ENCODE results near the gene RXRA. TPM values are rescaled to one million over a fixed set of nuclear protein-coding genes. Genes with fewer than 3 reads are reported as not detected.

RXRA gene
- total and polyA plus RNA-seq, 2 donors (not counting 3 experiments of a cell fraction or from before 2014, with no cell fraction given), result 15.4 to 37.4 TPM

DNA sequence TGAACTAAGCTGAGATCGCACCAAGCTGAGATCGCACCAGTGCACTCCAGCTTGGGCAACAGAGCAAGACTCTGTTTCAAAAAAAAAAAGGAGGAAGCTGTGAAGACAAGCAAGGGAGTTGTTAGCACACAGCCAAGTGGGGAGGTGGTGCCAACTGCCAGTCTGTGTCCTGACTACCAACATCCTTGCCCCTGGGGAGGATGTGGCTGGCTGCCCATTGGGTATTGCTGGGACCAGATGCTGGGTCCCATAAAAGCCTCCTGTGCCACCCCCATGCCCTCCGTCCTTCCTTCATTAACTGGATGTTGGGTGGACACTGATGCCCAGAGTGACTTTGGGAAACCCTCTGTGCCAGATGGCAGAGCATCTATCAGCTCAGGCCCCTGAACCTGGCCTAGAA, 158.2 kb downstream of the RXRA start:
- no TSS peak for BruUV-seq (replicated peaks)
- H4K20me1 ChIP-seq (replicated peaks; ENCODE audit: control insufficient read depth, extremely low read depth, insufficient read depth, low read length), result no peaks in the 10 kb centered on the region

More for the DNA sequence above, 158.2 kb downstream of the RXRA start:
- Histone ChIP-seq H3K9me1 (replicated peaks; ENCODE audit: control insufficient read depth, extremely low read depth, insufficient read depth, low read length) (no peaks in the 10 kb centered on the region), H3K4me3 (replicated peaks in 1 of 3; ENCODE audit: insufficient read depth in 1 of 3, low read depth in 1 of 3, low read length in 3 of 3) (no peak overlapping the region), H3K4me1 (ENCODE audit: control insufficient read depth, extremely low read depth, insufficient read depth, low read length) (no peaks in the 10 kb centered on the region), H3K36me3 (ENCODE audit: control insufficient read depth in 2 of 2, extremely low read depth in 1 of 2, insufficient read depth in 2 of 2, low read length in 2 of 2) (no peaks in the 10 kb centered on the region), H3K27ac (ENCODE audit: insufficient read depth, low read depth, low read length) (no peak overlapping the region), H3K4me2 (ENCODE audit: insufficient read depth, low read length) (no peak overlapping the region), H3K79me2 (ENCODE audit: control insufficient read depth, insufficient read depth, low read length) (no peaks in the 10 kb centered on the region), H2AFZ (ENCODE audit: low read depth, low read length) (no peak overlapping the region), H3K9me3 (replicated peaks; ENCODE audit: control insufficient read depth, insufficient read depth, low read length) (no peaks in the 10 kb centered on the region), H3K9ac (replicated peaks; ENCODE audit: extremely low read depth, insufficient read depth, low read length) (no peak overlapping the region), H3K27me3 (ENCODE audit: control insufficient read depth in 2 of 2, insufficient read depth in 2 of 2, low read length in 2 of 2) (peaks cover 0 to 2% of the 10 kb centered on the region in 2 experiments)
- ChIA-PET CTCF (interaction anchor here (1.0 kb wide), 1 partner anchor 12 kb away, joined by 3 read pairs; no protein-coding TSS in a partner anchor), POLR2A (no interaction called here)
- DNase-seq (ENCODE audit: low read depth, low spot score), result no peak
- no peak for FAIRE-seq
- no peak for TF ChIP-seq POLR2AphosphoS5 (IDR thresholded peaks at IDR 0.05; ENCODE audit: insufficient read depth, low read depth, low read length)
- no peak for TF ChIP-seq MYC (IDR thresholded peaks at IDR 0.05; ENCODE audit: low read depth, low read length)
- TF ChIP-seq EZH2 (IDR thresholded peaks at IDR 0.05; ENCODE audit: borderline replicate concordance, low read depth, low read length, severe bottlenecking), result no peak
- TF ChIP-seq FOS (IDR thresholded peaks at IDR 0.05; ENCODE audit: borderline replicate concordance, insufficient read depth, low read length), result no peak
- TF ChIP-seq POLR2A (IDR thresholded peaks at IDR 0.05; ENCODE audit: low read depth, low read length), result no peak
- no peak for TF ChIP-seq JUN (IDR thresholded peaks at IDR 0.05; ENCODE audit: borderline replicate concordance, insufficient read depth, insufficient read length, low read depth)
- TF ChIP-seq, protein P1, sequence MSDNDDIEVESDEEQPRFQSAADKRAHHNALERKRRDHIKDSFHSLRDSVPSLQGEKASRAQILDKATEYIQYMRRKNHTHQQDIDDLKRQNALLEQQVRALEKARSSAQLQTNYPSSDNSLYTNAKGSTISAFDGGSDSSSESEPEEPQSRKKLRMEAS (IDR thresholded peaks at IDR 0.05; ENCODE audit: insufficient read depth, insufficient read length), result no peak
- TF ChIP-seq, protein P2, sequence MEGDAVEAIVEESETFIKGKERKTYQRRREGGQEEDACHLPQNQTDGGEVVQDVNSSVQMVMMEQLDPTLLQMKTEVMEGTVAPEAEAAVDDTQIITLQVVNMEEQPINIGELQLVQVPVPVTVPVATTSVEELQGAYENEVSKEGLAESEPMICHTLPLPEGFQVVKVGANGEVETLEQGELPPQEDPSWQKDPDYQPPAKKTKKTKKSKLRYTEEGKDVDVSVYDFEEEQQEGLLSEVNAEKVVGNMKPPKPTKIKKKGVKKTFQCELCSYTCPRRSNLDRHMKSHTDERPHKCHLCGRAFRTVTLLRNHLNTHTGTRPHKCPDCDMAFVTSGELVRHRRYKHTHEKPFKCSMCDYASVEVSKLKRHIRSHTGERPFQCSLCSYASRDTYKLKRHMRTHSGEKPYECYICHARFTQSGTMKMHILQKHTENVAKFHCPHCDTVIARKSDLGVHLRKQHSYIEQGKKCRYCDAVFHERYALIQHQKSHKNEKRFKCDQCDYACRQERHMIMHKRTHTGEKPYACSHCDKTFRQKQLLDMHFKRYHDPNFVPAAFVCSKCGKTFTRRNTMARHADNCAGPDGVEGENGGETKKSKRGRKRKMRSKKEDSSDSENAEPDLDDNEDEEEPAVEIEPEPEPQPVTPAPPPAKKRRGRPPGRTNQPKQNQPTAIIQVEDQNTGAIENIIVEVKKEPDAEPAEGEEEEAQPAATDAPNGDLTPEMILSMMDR (IDR thresholded peaks at IDR 0.05; ENCODE audit: extremely low read depth in 1 of 2, insufficient read depth in 1 of 2, low read depth in 1 of 2, low read length in 2 of 2), result no peak
- TF ChIP-seq GATA2 (IDR thresholded peaks at IDR 0.05; ENCODE audit: insufficient read depth, insufficient read length, low read depth, low read length), result no peak
- dilution Hi-C loops (cut with MboI; ENCODE audit: extremely low pct_ligation_motif_present, low sequenced_read_pairs), result no loop called here
- intact Hi-C loops (cut with micrococcal nuclease), result no loop called here

Measured in endothelial cell of umbilical vein (primary cell).